GM18909 (cell line): ENCODE measurements around the gene C1orf210.

ENCODE experiments used
- ATAC-seq: cut with Tn5 transposase; IDR thresholded peaks from one replicate; pipeline ENCODE4 v1.9.1; 2021; ENCODE audit warnings: mild to moderate bottlenecking; ENCODE audit not compliant: unreplicated experiment, poor library complexity

C1orf210 gene

GRCh38 chr1:43312663-43313515 is 27.5 kb upstream of the C1orf210 start:
- ATAC-seq: no peak

GRCh38 chr1:43312212-43312623 is 26.8 kb upstream of the C1orf210 start:
- ATAC-seq: no peak

- no peak for ATAC-seq
These were observed 26.1 kb upstream of the C1orf210 start for GRCh38 chr1:43311521-43311920.

GRCh38 chr1:43309405-43310025 is 24.1 kb upstream of the C1orf210 start:
- ATAC-seq: no peak

- no peak for ATAC-seq
These were observed 23.4 kb upstream of the C1orf210 start for GRCh38 chr1:43308635-43309404.

- no peak for ATAC-seq
These were observed 22.2 kb upstream of the C1orf210 start for GRCh38 chr1:43307458-43308158.

- no peak for ATAC-seq
These were observed 21.5 kb upstream of the C1orf210 start for GRCh38 chr1:43306688-43307457.

GRCh38 chr1:43305926-43306687 is 20.7 kb upstream of the C1orf210 start:
- no peak for ATAC-seq

- ATAC-seq: no peak
These were observed 20.1 kb upstream of the C1orf210 start for GRCh38 chr1:43305461-43305860.

GRCh38 chr1:43304771-43305300 is 19.5 kb upstream of the C1orf210 start:
- ATAC-seq: no peak

- no peak for ATAC-seq
These were observed 18.9 kb upstream of the C1orf210 start for GRCh38 chr1:43304314-43304681.

- ATAC-seq: no peak
These were observed 18.3 kb upstream of the C1orf210 start for GRCh38 chr1:43303471-43304313.

- no peak for ATAC-seq
These were observed 17.5 kb upstream of the C1orf210 start for GRCh38 chr1:43302721-43303470.

- ATAC-seq: no peak
These were observed 16.8 kb upstream of the C1orf210 start for GRCh38 chr1:43302201-43302600.

- no peak for ATAC-seq
These were observed 15.2 kb upstream of the C1orf210 start, which contains the start of gene TIE1 for GRCh38 chr1:43300378-43301094. TIE1 (plus strand) TSS chr1:43300982; CDS start chr1:43301072, 90 bp downstream.

GRCh38 chr1:43299101-43299500 is 13.7 kb upstream of the C1orf210 start:
- ATAC-seq: no peak
